Measurements from ENCODE around the gene NTNG1.

Gene NTNG1

DNA sequence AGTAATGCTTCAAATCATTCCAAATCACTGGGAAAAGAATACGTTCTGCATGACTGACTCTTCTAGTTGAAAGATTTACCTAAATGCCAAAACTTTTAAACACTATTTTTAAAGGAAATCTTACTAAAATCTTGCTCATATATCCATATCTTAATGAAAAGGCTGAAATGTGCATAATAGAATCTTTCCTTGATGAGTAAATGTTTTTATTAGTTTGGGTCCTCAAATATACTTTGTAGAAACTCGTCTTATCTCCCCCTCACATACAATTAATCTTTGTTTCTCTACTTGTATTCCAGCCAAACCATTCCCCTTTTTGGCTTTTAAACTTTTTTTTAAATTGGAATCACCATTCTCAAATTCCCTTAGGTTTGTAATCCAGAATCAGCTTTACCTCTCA is 110.2 kb downstream of the NTNG1 start:
- H3K4me3 ChIP-seq (ENCODE audit: low read depth, low read length), result no peak overlapping the region
- no peak for DNase-seq (ENCODE audit: low read depth)
- TF ChIP-seq, protein P1, sequence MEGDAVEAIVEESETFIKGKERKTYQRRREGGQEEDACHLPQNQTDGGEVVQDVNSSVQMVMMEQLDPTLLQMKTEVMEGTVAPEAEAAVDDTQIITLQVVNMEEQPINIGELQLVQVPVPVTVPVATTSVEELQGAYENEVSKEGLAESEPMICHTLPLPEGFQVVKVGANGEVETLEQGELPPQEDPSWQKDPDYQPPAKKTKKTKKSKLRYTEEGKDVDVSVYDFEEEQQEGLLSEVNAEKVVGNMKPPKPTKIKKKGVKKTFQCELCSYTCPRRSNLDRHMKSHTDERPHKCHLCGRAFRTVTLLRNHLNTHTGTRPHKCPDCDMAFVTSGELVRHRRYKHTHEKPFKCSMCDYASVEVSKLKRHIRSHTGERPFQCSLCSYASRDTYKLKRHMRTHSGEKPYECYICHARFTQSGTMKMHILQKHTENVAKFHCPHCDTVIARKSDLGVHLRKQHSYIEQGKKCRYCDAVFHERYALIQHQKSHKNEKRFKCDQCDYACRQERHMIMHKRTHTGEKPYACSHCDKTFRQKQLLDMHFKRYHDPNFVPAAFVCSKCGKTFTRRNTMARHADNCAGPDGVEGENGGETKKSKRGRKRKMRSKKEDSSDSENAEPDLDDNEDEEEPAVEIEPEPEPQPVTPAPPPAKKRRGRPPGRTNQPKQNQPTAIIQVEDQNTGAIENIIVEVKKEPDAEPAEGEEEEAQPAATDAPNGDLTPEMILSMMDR (IDR thresholded peaks at IDR 0.05; ENCODE audit: low read depth, low read length, missing control alignments), result no peak

DNA sequence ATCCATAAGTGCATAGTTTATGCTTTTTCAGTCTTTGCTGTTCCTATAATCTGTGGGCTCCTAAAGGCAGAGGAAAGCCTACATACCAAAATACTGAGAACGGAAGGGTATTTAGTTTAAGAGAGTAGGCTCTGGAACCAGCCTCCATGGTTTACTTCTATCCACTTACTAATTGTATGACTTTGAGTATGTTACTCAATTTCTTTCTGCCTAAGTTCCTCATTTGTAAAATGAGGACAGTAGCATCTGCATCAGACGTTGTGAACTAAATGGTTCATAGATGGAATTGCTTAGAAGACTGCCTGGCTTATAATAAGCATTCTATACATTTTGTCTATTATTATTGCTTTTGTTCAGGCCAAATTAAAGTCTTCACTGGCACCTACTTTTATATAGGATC is 111.0 kb downstream of the NTNG1 start:
- TF ChIP-seq, protein P1 (IDR thresholded peaks at IDR 0.05; ENCODE audit: low read depth, low read length, missing control alignments), result no peak
- H3K4me3 ChIP-seq (ENCODE audit: low read depth, low read length), result no peak overlapping the region

DNA sequence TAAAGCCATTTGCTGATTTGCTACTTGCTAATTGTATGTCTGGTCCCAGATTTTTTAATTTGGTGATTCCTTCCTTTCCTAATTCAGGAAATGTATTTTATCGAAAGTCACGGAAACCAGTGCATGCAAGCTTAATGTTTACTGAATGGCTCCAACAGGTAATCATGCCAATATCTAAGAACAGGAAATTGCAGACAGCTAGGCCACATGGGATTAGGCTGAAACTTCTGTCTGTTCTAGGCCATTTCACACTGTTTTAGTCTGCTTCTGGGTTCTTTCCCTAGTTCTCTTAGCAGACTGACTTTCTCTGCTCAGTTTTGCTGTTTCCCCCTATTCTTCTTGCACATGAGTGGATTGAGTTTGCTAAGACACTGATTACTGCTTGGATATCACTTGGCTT is 111.4 kb downstream of the NTNG1 start:
- DNase-seq (ENCODE audit: low read depth), result no peak
- H3K4me3 ChIP-seq (ENCODE audit: low read depth, low read length), result no peak overlapping the region

More for the DNA sequence above, 111.0 kb downstream of the NTNG1 start:
- DNase-seq (ENCODE audit: low read depth), result no peak

DNA sequence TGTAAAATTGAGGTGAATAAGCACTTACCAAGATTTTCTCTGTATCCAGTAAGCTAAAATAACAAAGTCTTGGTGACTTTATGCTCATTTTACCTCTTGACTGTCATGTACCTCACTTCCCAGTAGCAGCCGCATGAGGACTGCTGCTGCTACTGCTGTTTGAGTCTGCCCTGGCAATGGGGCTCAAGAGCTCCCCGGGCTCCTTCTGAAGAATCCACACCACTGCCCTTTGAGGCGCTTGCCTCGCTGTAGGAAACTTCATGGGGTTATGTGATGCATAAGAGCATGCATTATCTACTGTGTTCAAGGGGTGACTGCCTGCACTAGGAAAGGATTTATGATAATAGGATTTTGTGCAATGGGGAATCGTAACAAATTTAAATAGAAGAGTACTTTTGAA is 113.5 kb downstream of the NTNG1 start:
- TF ChIP-seq, protein P1 (IDR thresholded peaks at IDR 0.05; ENCODE audit: low read depth, low read length, missing control alignments), result no peak
- DNase-seq (ENCODE audit: low read depth), result no peak
- H3K4me3 ChIP-seq (ENCODE audit: low read depth, low read length), result no peak overlapping the region

More for the DNA sequence above, 111.4 kb downstream of the NTNG1 start:
- TF ChIP-seq, protein P1 (IDR thresholded peaks at IDR 0.05; ENCODE audit: low read depth, low read length, missing control alignments), result no peak

DNA sequence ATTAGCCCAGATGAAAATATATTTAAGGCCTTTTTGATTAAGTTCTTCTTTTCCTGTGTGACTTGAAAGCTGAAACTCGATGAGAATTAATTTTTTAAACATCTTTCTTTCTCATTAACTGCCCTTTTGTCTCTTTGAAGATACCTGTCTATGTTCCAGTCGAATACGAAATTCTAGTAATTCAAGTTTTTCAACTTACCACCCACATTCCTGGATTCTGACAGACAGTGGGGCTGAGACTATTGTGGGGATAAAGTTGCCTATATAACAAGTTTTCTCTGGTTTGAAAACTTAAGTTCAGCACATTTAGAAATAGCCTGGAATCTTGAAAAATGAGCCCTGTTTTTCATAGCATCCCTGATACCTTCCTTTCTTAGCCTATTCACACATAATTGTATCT is 114.6 kb downstream of the NTNG1 start:
- DNase-seq (ENCODE audit: low read depth), result no peak
- TF ChIP-seq, protein P1 (IDR thresholded peaks at IDR 0.05; ENCODE audit: low read depth, low read length, missing control alignments), result no peak

DNA sequence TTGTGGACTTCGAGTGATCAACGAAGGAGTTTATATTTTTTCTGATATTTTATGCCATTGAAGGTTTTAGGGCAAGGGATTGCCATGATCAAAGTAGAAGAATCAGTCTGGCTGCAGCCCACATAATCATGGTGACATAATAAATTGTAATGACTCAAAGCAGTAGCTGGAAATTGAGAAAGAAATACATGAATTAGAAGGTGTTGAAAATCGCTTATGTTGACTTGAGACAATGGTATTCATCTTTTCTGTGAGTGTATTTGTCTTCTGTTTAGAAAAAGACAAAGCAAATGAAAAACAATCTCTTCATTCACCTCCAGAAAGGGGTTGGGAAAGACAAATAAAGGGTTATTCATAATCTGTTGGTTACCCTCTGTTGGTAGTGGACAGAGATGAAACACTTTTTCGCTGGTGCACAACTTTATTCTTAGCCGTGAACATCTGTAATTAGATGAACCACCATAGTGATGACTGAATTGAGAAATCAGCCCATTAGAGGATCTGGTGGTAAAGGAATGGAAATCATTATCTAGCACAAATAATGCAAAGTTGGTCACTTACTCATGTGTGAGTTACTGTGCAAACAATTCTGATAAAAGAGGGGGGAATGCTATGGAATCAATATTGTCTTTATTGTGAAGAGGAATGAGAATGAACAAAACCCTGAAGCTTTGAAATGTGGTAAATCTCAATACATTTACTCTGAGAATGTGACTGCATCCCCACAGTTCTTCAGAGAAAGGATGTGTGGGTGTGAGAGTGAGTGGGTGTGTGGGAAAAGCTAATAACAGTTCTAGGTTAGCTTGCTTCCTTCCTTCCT is 121.8 kb downstream of the NTNG1 start:
- no peak overlapping the region for H3K4me3 ChIP-seq (ENCODE audit: low read depth, low read length)
- TF ChIP-seq, protein P1 (IDR thresholded peaks at IDR 0.05; ENCODE audit: low read depth, low read length, missing control alignments), result no peak
- no peak for DNase-seq (ENCODE audit: low read depth)

More for the DNA sequence above, 114.6 kb downstream of the NTNG1 start:
- H3K4me3 ChIP-seq (ENCODE audit: low read depth, low read length), result no peak overlapping the region

Data from GM12864 (cell line).